Kidney (tissue), 14 donors: ENCODE measurements around the gene NEDD4L. TPM values are rescaled to one million over a fixed set of nuclear protein-coding genes. Genes with fewer than 3 reads are reported as not detected.

Source experiments
- DNase-seq, 5 donors: peaks; one replicate each; pipeline ENCODE4 v3.0.0-alpha.2; 2013 to 2020
- FAIRE-seq: peaks from 2 replicates; lab custom pipeline; 2012; peaks lifted over from hg19 to GRCh38; lab: Jason Lieb, UNC
- H3K27ac ChIP-seq, 2 donors: one replicate each; pipeline ENCODE4 v1.7.0; 2013; ENCODE audit warnings: low read depth in 2 of 2, low read length in 2 of 2, inconsistent platforms in 1 of 2
- H3K27me3 ChIP-seq: one replicate; pipeline ENCODE4 v1.7.1; 2013; ENCODE audit warnings: low read length, inconsistent platforms; ENCODE audit not compliant: control insufficient read depth, insufficient read depth
- H3K36me3 ChIP-seq, 3 donors: one replicate each; pipeline versions ENCODE4 v1.7.0 to v1.7.1; 2013; ENCODE audit warnings: low read length in 3 of 3, control low read depth in 1 of 3, inconsistent platforms in 1 of 3; ENCODE audit not compliant: insufficient read depth in 3 of 3, control insufficient read depth in 2 of 3
- H3K4me1 ChIP-seq, 3 donors: one replicate each; pipeline versions ENCODE4 v1.7.0 to v1.7.1; 2013; ENCODE audit warnings: low read length in 3 of 3, inconsistent platforms in 1 of 3, low read depth in 1 of 3; ENCODE audit not compliant: control insufficient read depth in 2 of 3, insufficient read depth in 2 of 3
- H3K4me3 ChIP-seq, 3 donors: one replicate each; pipeline versions ENCODE4 v1.7.0 to v1.8.1; 2013; ENCODE audit warnings: low read length in 3 of 3, control low read depth in 1 of 3, inconsistent platforms in 1 of 3
- H3K9ac ChIP-seq, 3 donors: one replicate each; pipeline versions ENCODE4 v1.7.0 to v1.7.1; 2013; ENCODE audit warnings: low read length in 3 of 3, control low read depth in 1 of 3, inconsistent platforms in 1 of 3
- H3K9me3 ChIP-seq, 3 donors: one replicate each; pipeline versions ENCODE4 v1.7.0 to v1.7.1; 2013; ENCODE audit warnings: low read length in 3 of 3, control low read depth in 1 of 3, inconsistent platforms in 1 of 3; ENCODE audit not compliant: control insufficient read depth in 2 of 3, insufficient read depth in 1 of 3
- CTCF ChIP-seq: IDR thresholded peaks from 3 replicates; pipeline ENCODE4 v1.5.1; 2012; ENCODE audit warnings: mild to moderate bottlenecking, moderate library complexity, borderline replicate concordance; ENCODE audit not compliant: insufficient read depth; ENCODE audit errors: extremely low read depth
- intact Hi-C: fragments of 100-400 bp; cut with DNase I; formaldehyde crosslinking; loops from one replicate; pipeline ENCODE4 v1.11.1; 2022
- polyA plus RNA-seq: library from polyadenylated mRNA; stranded (reverse); fragments of 350-450 nt; fragmentation: Illumina TruSeq; extraction: RNeasy Lipid Tissue Mini Kit (QIAGEN cat#74804); gene quantifications from one replicate; pipeline ENCODE4 v1.2.3, GENCODE V29; 2014; ENCODE audit warnings: low read depth, low replicate concordance; ENCODE audit not compliant: insufficient read depth
- total RNA-seq: library from RNA; stranded (reverse); fragmentation: NEBNext Ultra II Directional; extraction: Animal tissue kit (Norgen Biotek cat#: 25700); gene quantifications from one replicate; pipeline ENCODE4 v1.2.1, GENCODE V29; 2021
- donor health status: control.
- donor health status: control.
- donor health status: control.
- donor health status: control.
- donor health status: control.
- donor health status: DM: yes; HTN: yes; CAD: no.
- donor health status: Normal renal cell carcinoma (clear cell type).

NEDD4L gene
- total and polyA plus RNA-seq, 2 donors from 2014 or later, result 90.8 to 95.7 TPM

DNA sequence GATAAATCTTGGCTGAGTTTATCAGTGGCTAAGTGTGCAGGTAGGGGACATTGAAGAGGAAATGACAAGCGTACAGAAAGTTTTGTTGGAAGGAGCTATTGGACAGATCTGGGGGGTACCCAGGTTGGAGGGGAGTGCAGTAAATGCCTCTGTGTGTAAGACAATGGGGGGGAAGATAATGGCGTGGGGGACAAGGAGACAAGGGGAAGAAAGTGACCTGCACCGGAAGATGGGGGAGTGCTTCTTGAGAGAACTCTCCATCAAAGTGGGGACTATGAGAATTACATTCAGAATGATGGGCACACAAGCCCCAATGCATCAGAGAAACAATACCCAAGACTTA, 394.9 kb downstream of the NEDD4L start:
- DNase-seq, result no peak
- H3K27me3 ChIP-seq, result no peaks in the 10 kb centered on the region
- no peak for FAIRE-seq
- no peak overlapping the region for H3K27ac ChIP-seq
- H3K4me1 ChIP-seq, result peaks cover 0 to 7% (median 0%) of the 10 kb centered on the region in 3 donors
- TF ChIP-seq CTCF, result no peak
- no peak overlapping the region for H3K9ac ChIP-seq
- H3K9me3 ChIP-seq, result no peaks in the 10 kb centered on the region
- intact Hi-C loops, result no loop called here
- no peaks in the 10 kb centered on the region for H3K36me3 ChIP-seq
- peak overlapping the region in 2 of 3 donors; percentile 58 to 69 for H3K4me3 ChIP-seq

DNA sequence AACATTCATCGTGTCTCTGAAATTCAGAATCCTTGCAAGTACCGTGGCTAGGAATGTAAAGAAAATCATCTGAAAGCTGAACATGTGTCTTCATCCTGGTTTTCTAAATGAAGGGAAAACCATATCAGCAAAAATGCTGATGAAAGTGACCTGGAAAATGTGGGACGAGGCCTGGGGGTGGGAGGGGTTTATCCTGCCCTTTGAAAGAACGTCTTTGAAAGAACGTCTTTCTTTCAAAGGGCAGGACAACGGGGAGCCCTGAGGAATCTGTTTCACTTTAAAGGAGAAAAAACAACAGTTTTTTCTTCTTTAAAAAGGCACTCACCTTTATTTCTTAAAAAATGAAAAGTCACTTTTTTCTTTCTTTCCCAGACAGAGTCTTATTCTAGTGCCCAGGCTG, 399.6 kb downstream of the NEDD4L start:
- TF ChIP-seq CTCF, result no peak
- no peak for DNase-seq
- no peak for FAIRE-seq
- H3K36me3 ChIP-seq, result no peaks in the 10 kb centered on the region
- no peak overlapping the region for H3K27ac ChIP-seq
- intact Hi-C loops, result no loop called here
- H3K4me1 ChIP-seq, result peaks cover 0 to 3% (median 0%) of the 10 kb centered on the region in 3 donors
- H3K9ac ChIP-seq, result no peak overlapping the region
- no peaks in the 10 kb centered on the region for H3K9me3 ChIP-seq
- H3K4me3 ChIP-seq, result no peak overlapping the region
- no peaks in the 10 kb centered on the region for H3K27me3 ChIP-seq

GRCh38 chr18:58446391-58447060, 402.5 kb downstream of the NEDD4L start:
- H3K9me3 ChIP-seq, result no peaks in the 10 kb centered on the region
- no peak overlapping the region for H3K4me3 ChIP-seq
- no peaks in the 10 kb centered on the region for H3K27me3 ChIP-seq
- H3K36me3 ChIP-seq, result no peaks in the 10 kb centered on the region
- no peaks in the 10 kb centered on the region for H3K4me1 ChIP-seq
- no peak overlapping the region for H3K27ac ChIP-seq
- no peak overlapping the region for H3K9ac ChIP-seq
- TF ChIP-seq CTCF, result no peak
- no peak for FAIRE-seq
- intact Hi-C loops, result no loop called here
- no peak for DNase-seq
